Measurements from ENCODE around the gene TRIM40. TPM values are rescaled to one million over a fixed set of nuclear protein-coding genes. Genes with fewer than 3 reads are reported as not detected.
A peak's percentile ranks its signal among the peaks of the same experiment; 100 is the strongest.

Gene TRIM40
- total RNA-seq, 4 donors from 2014 or later = 10.9 to 13.7 (median 12.7) TPM; not detected in 1

- Histone ChIP-seq H3K9me3 (no peaks in the 10 kb centered on the region), H3K4me3 (peak overlapping the region; percentile 29 to 51 (median 45)), H3K27ac (peak overlapping the region; percentile 48 to 89 (median 70)), H3K4me1 (peaks cover 0 to 40% (median 14%) of the 10 kb centered on the region in 4 donors), H3K27me3 (no peaks in the 10 kb centered on the region), H3K36me3 (no peaks in the 10 kb centered on the region)
- TF ChIP-seq POLR2A (IDR thresholded peaks at IDR 0.05) = peak; percentile 88 to 95
- TF ChIP-seq, protein P1, sequence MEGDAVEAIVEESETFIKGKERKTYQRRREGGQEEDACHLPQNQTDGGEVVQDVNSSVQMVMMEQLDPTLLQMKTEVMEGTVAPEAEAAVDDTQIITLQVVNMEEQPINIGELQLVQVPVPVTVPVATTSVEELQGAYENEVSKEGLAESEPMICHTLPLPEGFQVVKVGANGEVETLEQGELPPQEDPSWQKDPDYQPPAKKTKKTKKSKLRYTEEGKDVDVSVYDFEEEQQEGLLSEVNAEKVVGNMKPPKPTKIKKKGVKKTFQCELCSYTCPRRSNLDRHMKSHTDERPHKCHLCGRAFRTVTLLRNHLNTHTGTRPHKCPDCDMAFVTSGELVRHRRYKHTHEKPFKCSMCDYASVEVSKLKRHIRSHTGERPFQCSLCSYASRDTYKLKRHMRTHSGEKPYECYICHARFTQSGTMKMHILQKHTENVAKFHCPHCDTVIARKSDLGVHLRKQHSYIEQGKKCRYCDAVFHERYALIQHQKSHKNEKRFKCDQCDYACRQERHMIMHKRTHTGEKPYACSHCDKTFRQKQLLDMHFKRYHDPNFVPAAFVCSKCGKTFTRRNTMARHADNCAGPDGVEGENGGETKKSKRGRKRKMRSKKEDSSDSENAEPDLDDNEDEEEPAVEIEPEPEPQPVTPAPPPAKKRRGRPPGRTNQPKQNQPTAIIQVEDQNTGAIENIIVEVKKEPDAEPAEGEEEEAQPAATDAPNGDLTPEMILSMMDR (IDR thresholded peaks at IDR 0.05) = peak in 2 of 6 experiments; percentile 21 to 35
- peak; percentile 73 to 96 (median 94) for DNase-seq
These were observed 34.2 kb upstream of the TRIM40 start for GRCh38 chr6:30101444-30102413.

DNA sequence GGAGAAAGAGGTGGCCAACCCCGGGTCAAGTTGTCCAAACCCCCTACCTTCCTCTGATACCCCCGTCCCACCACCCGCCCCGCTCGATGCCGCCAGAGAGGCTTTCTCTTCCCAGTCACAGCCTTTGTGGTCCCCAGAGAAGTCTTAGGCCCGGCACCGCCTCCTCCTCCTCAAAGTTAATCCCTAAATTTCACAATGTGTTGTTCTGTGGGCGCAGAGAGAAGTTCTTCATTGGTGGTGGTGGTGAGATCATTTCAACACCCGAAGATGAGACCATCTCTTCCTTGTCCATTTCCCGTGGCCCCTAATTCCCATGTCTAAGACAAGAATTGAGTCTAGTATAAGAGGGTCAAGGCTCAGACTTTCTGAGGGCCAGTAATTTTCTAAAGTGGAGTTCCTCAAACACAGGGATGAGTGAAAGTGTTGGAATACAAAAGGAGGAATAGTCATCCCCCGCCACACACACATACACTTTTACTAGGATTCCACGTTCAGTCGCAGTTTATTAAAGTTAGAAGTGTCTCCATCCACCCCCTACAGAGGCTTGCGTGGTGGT, 33.4 kb upstream of the TRIM40 start:
- peak overlapping the region; percentile 29 to 51 (median 45) for H3K4me3 ChIP-seq
- peak overlapping the region; percentile 48 to 89 (median 70) for H3K27ac ChIP-seq
- no peaks in the 10 kb centered on the region for H3K36me3 ChIP-seq
- no peak for TF ChIP-seq POLR2A (IDR thresholded peaks at IDR 0.05)
- TF ChIP-seq, protein P1 (IDR thresholded peaks at IDR 0.05) = no peak
- peak in 2 of 3 donors; percentile 17 to 73 for DNase-seq
- no peaks in the 10 kb centered on the region for H3K27me3 ChIP-seq
- H3K4me1 ChIP-seq = peaks cover 0 to 40% (median 14%) of the 10 kb centered on the region in 4 donors
- H3K9me3 ChIP-seq = no peaks in the 10 kb centered on the region

GRCh38 chr6:30102970-30103871, 32.7 kb upstream of the TRIM40 start:
- peaks cover 0 to 36% (median 14%) of the 10 kb centered on the region in 4 donors for H3K4me1 ChIP-seq
- H3K9me3 ChIP-seq = no peaks in the 10 kb centered on the region
- peak overlapping the region; percentile 48 to 89 (median 70) for H3K27ac ChIP-seq
- peak overlapping the region; percentile 22 to 49 (median 48) for H3K4me3 ChIP-seq
- DNase-seq = peak; percentile 87 to 97 (median 89)
- TF ChIP-seq, protein P1 (IDR thresholded peaks at IDR 0.05) = peak; percentile 81 to 99 (median 95)
- peak in 1 of 2 donors; percentile 51 for TF ChIP-seq POLR2A (IDR thresholded peaks at IDR 0.05)
- no peaks in the 10 kb centered on the region for H3K36me3 ChIP-seq
- H3K27me3 ChIP-seq = no peaks in the 10 kb centered on the region

GRCh38 chr6:30103872-30104179, 32.1 kb upstream of the TRIM40 start:
- DNase-seq = no peak
- H3K9me3 ChIP-seq = no peaks in the 10 kb centered on the region
- peak overlapping the region in 3 of 4 donors; percentile 48 to 89 (median 71) for H3K27ac ChIP-seq
- H3K4me3 ChIP-seq = peak overlapping the region; percentile 22 to 49 (median 48)
- no peaks in the 10 kb centered on the region for H3K36me3 ChIP-seq
- H3K27me3 ChIP-seq = no peaks in the 10 kb centered on the region
- TF ChIP-seq, protein P1 (IDR thresholded peaks at IDR 0.05) = no peak
- peaks cover 0 to 31% (median 14%) of the 10 kb centered on the region in 4 donors for H3K4me1 ChIP-seq

GRCh38 chr6:30104661-30105060, 31.3 kb upstream of the TRIM40 start:
- H3K27me3 ChIP-seq = no peaks in the 10 kb centered on the region
- no peak for TF ChIP-seq POLR2A (IDR thresholded peaks at IDR 0.05)
- TF ChIP-seq, protein P1 (IDR thresholded peaks at IDR 0.05) = no peak

More at GRCh38 chr6:30104661-30105060, 31.3 kb upstream of the TRIM40 start:
- peaks cover 0 to 30% (median 14%) of the 10 kb centered on the region in 4 donors for H3K4me1 ChIP-seq
- H3K9me3 ChIP-seq = no peaks in the 10 kb centered on the region
- DNase-seq = no peak
- H3K36me3 ChIP-seq = no peaks in the 10 kb centered on the region
- H3K27ac ChIP-seq = no peak overlapping the region
- H3K4me3 ChIP-seq = no peak overlapping the region
